IPS-NIHi7 (cell line): ENCODE results near the gene MTCL3.

Source experiments
- DNase-seq: peaks from one replicate; pipeline ENCODE4 v3.0.0; 2012; ENCODE audit warnings: mixed read lengths; ENCODE audit errors: extremely low spot score

The MTCL3 gene

DNA sequence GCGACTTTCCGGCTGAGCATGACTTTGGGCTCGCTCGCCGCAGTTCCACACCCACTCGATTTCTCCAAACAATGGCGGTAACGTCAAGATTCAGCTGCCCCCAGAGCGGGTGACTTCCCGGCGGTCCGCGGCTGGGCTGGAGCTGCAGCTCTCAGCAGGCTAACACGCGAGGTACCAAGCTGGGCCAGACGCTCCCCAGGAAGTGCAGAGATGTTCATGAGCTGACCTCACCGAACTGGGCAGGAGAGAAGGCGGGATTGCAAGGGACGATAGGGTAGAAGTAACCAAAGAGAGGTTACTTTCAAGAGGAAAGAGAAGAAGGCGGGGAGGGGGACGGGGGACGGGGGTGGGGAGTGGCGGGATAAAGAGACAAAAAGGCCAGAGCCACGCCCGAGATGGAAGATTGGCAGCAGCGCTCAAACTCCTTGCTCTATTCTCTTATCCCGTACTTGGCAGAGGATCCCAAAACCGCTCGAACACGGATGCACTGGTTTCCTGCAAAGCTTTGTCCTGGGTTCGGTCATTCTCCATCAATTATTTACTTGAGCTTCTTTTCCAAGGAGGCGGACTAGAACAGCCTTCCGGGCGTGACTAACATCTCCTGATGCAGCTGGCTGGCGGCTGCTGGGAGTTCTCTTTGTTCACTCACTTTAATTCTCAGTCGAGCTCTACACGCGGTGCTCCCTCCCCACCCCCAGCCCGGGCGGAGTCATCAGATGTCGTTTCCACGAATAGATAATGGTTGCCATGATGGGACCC lies at the start of gene MTCL3:
Gene MTCL3 (minus strand): TSS at position 626 of the 759 bp plus-strand sequence.
- peak; percentile 54 for DNase-seq

DNA sequence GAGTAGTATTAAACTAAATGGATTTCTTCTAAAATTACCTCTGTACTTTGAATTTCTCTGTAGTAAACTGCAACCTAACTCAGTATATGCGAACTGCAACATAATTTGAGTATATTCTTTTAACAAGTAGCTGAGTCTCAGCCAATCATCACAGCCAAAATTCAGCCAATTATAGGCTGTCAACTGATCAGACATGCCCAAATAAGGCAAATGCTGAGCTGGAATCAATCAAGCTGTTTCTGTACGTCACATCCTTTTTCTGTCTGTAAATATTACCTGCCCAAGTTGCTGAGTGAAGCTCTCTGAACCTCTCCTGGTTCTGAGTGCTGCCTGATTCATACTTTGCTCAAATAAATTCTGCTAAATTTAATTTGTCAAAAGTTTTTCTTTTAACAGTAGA lies 48.3 kb upstream of the MTCL3 start:
- DNase-seq: no peak

GRCh38 chr6:127566651-127567050 lies 47.5 kb upstream of the MTCL3 start:
- DNase-seq: no peak

DNA sequence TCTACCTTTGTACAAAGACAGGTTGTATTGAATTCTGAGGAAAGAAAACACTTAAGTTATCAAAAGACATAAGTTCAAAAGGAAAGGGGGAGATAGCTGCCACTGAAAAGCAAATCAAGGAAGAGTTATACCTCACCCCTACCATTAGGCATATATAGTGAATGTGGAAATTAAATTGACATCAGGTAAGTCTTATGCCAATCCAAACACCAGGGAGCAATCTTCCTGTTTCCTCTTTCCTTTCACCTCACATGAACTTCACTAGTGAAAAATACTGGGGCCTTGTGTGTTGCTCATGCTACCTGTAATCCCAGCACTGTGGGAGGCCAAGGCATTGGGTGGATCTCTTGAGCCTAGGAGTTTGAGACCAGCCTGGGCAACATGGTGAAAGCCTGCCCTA lies 47.0 kb upstream of the MTCL3 start:
- no peak for DNase-seq

- no peak for DNase-seq
These were observed 45.6 kb upstream of the MTCL3 start for GRCh38 chr6:127564761-127565160.

DNA sequence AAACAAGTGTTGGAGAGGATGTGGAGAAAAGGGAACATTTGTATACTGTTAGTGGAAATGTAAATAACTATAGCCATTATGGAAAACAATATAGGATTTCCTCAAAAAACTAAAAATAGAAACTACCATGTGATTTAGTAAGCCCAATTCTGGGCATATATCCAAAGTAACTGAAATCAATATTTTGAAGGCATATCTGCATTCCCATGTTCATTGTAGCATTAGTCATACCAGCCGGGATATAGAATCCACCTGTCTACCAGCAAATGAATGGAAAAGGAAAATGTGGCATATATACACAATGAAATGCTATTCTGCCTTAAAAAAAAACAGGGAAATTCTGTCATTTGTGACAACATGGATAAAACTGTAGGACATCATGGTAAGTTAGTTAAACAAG lies 42.5 kb upstream of the MTCL3 start:
- DNase-seq: no peak

GRCh38 chr6:127554435-127555006 lies 35.4 kb upstream of the MTCL3 start:
- peak; percentile 61 for DNase-seq

- DNase-seq: no peak
These were observed 31.3 kb upstream of the MTCL3 start for GRCh38 chr6:127550403-127550802.

DNA sequence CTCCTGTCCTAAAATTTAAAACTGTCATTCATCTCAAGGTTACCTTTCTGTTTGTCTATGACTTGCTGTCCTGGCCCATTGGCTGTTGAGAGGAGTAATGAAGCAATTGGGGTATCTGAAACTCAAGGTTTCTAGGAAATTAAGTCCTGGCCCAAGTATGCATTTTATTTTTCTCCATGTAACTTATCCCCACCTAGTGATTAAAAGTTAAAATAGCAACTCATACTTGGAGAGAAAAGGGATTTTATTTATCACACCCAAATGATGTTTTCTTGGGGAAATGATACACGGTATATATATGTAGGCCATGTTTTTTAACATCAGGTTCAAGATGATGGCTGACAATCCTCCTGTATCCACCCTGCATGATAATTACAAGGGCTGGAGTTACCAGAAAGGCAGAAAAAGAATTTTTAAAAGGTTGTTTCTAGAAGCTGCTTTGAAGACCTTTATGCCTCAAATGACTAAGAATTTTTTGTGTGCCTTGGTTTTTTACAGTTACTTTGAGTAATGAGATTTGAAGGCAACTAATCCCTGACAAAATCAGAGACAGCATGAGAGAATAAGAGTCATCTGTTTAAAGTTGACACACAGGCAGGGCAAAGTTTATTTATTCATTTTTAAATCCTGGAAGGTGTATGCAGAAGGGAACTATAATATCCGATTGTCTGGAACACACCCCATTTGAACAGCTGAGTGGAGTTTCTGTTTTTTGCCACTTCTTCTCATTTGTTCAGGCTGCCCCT lies 28.9 kb upstream of the MTCL3 start:
- DNase-seq: no peak

DNA sequence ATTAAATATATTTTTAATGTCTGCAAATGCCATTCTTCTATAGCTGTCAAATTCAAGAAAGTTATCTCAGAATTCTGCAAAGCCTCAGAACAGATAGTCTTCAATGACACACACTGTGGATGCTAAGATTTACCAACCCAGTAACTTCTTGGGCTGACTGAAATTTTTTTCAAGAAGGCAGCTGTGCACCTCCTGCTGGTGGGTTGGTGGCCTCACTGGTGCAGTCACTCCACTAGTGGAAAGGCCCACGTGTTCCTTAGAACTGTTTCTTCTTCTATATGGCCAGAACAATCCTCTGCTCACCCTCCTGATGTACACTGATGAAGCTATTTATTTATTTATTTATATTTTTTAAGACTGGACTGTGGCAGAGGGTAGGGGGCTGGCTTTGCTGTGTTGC lies 28.1 kb upstream of the MTCL3 start:
- DNase-seq: peak; percentile 36

DNA sequence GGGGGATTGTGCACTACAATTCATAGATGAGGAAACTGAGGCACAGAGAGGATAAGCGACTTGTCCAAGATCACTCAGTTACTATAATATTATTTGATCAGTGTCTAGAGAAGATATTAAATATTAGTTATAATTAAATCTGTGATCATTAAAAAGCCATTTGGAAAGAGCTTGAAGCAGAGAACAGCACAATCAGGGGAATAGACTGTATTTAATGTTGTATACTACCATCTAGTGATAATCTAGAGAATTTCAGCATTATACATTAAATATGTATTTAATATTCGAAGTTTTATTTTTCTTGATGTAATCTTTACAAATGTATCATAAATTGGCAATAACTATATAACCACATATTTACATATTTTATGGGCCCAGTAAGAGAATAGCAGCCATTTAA lies 20.1 kb upstream of the MTCL3 start:
- DNase-seq: no peak

GRCh38 chr6:127538750-127539264 lies 19.7 kb upstream of the MTCL3 start:
- DNase-seq: no peak

GRCh38 chr6:127533736-127534135 lies 14.6 kb upstream of the MTCL3 start:
- no peak for DNase-seq

DNA sequence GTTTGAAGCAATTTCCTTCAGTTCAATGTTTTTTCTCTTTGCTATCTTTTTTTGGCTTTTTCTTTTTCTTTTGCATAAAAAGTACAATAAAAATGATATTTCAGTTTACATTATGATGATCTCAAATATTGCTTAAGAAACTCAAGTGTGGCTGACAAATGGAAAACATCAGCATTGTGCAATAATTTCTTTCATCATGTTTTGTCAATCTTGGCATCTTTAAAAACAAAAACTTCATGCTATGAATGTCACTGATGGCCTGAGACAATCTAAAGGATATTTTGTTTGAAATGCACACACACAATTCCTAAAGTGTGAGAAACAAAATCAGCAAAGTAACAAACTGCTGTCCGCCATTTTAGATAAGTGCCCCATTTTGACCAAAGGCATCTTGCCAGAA lies 13.9 kb upstream of the MTCL3 start:
- no peak for DNase-seq

DNA sequence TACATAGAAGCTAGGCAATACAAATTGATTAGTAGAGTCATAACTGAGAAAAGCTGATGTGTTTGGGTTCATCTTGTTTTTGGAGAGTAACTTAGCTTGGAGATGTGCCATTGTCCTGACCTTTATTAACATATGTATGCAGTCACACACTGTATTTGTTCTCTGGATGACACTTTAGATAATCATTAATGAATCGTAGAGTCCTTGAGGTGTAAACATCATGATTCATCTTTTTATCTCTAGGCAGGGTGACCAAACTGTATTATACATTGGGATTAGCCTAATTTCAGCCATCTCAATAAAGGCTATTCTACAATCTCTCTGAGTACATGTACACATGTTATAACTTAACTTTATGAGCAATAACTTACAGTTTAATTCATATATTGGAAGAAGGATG lies 3.6 kb upstream of the MTCL3 start:
- DNase-seq: no peak

DNA sequence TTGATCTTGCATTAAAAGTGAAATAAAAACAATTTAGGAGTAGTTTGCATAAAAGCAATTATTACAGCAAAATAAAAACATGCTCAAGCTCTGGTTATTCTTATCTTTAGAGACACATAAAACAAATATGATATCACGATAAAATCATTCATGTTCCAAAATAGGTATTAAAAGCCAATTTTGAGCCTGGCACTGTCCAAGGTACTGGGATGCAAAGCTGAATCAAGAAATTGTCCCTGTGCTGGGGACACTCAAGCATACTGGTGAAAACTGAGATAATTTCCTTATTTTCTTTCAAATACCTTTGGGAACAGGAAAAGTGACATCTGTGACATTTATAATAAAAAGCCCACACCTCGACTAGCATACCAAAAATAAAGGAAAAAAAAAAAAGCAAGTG lies 931 bp upstream of the MTCL3 start:
- no peak for DNase-seq

DNA sequence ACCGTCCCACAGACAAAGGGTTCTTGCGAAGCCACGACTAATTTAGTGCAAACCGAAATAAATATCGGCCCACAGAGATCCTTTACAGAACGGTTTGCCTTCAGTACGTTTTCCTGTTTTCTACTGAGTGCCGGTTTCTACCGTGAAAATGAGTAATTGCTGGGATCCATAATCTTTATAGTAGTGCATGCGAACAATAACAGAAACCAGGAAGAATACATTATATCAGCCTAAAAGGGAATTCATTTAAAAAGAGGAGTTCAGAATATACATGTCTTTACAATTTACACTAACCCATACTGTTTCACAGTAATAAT lies 292 bp upstream of the MTCL3 start:
- no peak for DNase-seq

GRCh38 chr6:127518191-127518709 lies 885 bp downstream of the MTCL3 start:
- peak; percentile 13 for DNase-seq

- no peak for DNase-seq
These were observed 1.4 kb downstream of the MTCL3 start for GRCh38 chr6:127517693-127518092.

DNA sequence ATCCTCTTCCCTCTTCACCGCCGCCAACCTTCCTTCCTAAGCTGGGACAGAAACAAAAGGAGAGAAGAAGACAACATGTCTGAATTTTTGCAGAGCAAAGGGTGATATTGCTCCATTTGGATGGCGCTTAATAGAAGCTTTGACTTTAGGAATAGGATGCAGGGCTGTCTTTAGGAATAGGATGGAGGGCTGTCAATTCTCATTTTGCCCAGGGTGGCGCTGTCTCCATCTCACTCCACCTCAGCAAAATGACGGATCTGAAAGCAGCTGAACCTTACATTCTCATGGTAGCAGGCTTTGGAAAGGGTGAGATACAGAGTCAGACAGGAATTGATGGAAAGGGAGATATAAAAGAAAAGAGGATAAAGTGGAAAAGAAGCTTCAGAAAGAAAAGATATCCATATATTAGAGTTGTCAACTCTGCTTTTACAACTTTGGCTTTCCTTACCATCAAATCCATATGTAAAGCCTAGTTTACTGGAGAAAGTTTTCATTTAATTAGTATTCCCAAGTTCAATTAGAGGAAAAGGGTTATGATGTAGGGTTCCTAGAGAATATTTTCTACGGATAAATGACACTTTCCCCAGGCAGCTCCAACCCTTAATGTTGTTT lies 2.4 kb downstream of the MTCL3 start:
- peak; percentile 69 for DNase-seq

DNA sequence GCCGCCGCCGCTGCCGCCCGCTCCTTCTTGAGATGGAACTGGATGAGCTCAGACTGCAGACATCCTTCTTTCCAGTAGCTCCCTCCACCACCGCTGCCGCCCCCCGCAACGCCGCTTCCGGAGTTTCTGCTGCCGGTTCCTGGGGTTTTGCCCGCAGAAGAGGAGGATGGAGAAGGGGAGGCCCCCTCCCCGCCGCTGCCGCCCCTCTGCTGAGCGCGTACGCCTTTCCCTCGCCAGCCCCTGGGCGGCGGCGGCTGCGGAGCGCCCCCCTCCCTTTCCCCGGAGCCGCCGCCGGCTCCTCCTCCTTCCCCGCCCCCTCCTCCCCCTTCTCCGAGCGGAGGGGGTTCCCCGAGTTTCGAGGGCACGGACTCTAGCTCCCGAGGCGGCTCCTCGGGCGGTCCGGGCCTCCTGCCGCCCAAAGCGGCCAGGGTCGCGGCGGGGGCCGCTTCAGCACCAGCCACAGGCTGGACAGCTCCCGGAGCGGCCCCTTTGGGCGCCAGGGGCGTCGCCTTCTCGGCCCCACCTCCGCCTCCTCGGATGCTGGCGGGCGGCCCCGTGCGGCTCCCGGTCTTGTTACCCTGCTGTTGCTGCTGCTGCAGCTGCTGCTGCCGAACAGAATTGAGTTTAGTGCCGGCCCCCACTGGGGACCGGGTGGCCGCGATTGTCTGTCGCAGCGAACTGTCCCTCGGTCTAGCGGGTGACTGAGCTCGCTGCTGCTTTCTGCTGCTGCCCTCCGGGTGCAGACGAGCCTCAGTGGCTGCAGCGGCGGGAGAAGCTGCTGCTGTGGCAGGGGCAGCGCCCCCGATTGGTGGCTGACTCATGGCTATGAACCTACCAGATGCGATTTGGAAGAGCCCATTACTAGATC lies 3.1 kb downstream of the MTCL3 start:
- DNase-seq: peak; percentile 72
